Measurements from ENCODE around the gene TREH. TPM values are rescaled to one million over a fixed set of nuclear protein-coding genes. Genes with fewer than 3 reads are reported as not detected.

The TREH gene
- total RNA-seq, 1 experiment from 2014 or later: 0.15 TPM

- ChIA-PET CTCF (no interaction called here), POLR2A (no interaction called here), RAD21 (ENCODE audit: low non-redundant PET in 1 of 2, low total read pairs in 2 of 2, uncharacterized antibody in 2 of 2, unreplicated experiment in 2 of 2) (no interaction called here)
- intact Hi-C loops (cut with micrococcal nuclease): no loop called here
- peaks cover 7 to 16% of the 10 kb centered on the region in 2 experiments; a peak in 3 of 4 replicates for H3K4me1 ChIP-seq (ENCODE audit: control insufficient read depth in 1 of 2, insufficient read depth in 2 of 2, low read length in 2 of 2)
- TF ChIP-seq, protein P1, sequence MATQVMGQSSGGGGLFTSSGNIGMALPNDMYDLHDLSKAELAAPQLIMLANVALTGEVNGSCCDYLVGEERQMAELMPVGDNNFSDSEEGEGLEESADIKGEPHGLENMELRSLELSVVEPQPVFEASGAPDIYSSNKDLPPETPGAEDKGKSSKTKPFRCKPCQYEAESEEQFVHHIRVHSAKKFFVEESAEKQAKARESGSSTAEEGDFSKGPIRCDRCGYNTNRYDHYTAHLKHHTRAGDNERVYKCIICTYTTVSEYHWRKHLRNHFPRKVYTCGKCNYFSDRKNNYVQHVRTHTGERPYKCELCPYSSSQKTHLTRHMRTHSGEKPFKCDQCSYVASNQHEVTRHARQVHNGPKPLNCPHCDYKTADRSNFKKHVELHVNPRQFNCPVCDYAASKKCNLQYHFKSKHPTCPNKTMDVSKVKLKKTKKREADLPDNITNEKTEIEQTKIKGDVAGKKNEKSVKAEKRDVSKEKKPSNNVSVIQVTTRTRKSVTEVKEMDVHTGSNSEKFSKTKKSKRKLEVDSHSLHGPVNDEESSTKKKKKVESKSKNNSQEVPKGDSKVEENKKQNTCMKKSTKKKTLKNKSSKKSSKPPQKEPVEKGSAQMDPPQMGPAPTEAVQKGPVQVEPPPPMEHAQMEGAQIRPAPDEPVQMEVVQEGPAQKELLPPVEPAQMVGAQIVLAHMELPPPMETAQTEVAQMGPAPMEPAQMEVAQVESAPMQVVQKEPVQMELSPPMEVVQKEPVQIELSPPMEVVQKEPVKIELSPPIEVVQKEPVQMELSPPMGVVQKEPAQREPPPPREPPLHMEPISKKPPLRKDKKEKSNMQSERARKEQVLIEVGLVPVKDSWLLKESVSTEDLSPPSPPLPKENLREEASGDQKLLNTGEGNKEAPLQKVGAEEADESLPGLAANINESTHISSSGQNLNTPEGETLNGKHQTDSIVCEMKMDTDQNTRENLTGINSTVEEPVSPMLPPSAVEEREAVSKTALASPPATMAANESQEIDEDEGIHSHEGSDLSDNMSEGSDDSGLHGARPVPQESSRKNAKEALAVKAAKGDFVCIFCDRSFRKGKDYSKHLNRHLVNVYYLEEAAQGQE (IDR thresholded peaks at IDR 0.05; ENCODE audit: low read depth): no peak
- TF ChIP-seq POLR2A (IDR thresholded peaks at IDR 0.05; ENCODE audit: borderline replicate concordance, extremely low read depth, insufficient read depth, insufficient read length) (no peak), ZNF274 (IDR thresholded peaks at IDR 0.05; ENCODE audit: low read depth, low read length) (no peak), TCF7L2 (IDR thresholded peaks at IDR 0.05; ENCODE audit: borderline replicate concordance, extremely low read depth, insufficient read depth, insufficient read length) (no peak), CEBPB (IDR thresholded peaks at IDR 0.05; ENCODE audit: low read depth) (no peak), EZH2 (IDR thresholded peaks at IDR 0.05) (no peak), EGR1 (IDR thresholded peaks at IDR 0.05; ENCODE audit: low read depth) (no peak), FOSL1 (IDR thresholded peaks at IDR 0.05; ENCODE audit: low read depth) (no peak)
- ATAC-seq (no peak), DNase-seq (ENCODE audit: low read depth, low spot score) (no peak)
- peaks cover 6 to 7% of the 10 kb centered on the region in 2 experiments; a peak in 3 of 4 replicates for H3K36me3 ChIP-seq (ENCODE audit: control insufficient read depth in 1 of 2, insufficient read depth in 2 of 2, low read length in 2 of 2)
- H3K4me2 ChIP-seq (ENCODE audit: low read length): no peak overlapping the region
- H3K4me3 ChIP-seq (replicated peaks in 1 of 2; ENCODE audit: low read depth in 1 of 2, low read length in 2 of 2): no peak overlapping the region
- H3K9ac ChIP-seq (ENCODE audit: low read length): no peak overlapping the region
- H3K27me3 ChIP-seq (ENCODE audit: insufficient read depth, low read length): no peaks in the 10 kb centered on the region
- no TSS peak for BruUV-seq (replicated peaks)
- H4K20me1 ChIP-seq (ENCODE audit: insufficient read depth): no peaks in the 10 kb centered on the region
- no peak overlapping the region for H2AFZ ChIP-seq (ENCODE audit: low read depth, low read length, poor library complexity, severe bottlenecking)
- H3K9me3 ChIP-seq (ENCODE audit: control insufficient read depth in 1 of 2, insufficient read depth in 1 of 2, low read depth in 1 of 2, low read length in 2 of 2): no peaks in the 10 kb centered on the region
- no peak overlapping the region for H3K27ac ChIP-seq (ENCODE audit: low read depth, low read length)
- no peaks in the 10 kb centered on the region for H3K79me2 ChIP-seq (ENCODE audit: insufficient read depth, low read length)
- H3K9me2 ChIP-seq (ENCODE audit: insufficient read depth): no peaks in the 10 kb centered on the region
Observed at GRCh38 chr11:118655486-118656190, 23.8 kb downstream of the TREH start.
